Natural killer cell (primary cell): ENCODE results near the gene SMARCC1. TPM values are rescaled to one million over a fixed set of nuclear protein-coding genes. Genes with fewer than 3 reads are reported as not detected.
"Not testable (repeated sequence)": the region's sequence is repeated elsewhere in the genome, so short reads cannot be mapped to it uniquely, and the experiment has no call there.

Experiments
- ATAC-seq, 3 donors: fragments of 150-1000 bp in 2 of 3; fragments of 200-7000 bp in 1 of 3; cut with Tn5 transposase; 1 replicate in 1 of 3; 2 replicates in 2 of 3; pipeline ENCODE4 v1.10.0; 2021; ENCODE audit warnings: mild to moderate bottlenecking in 2 of 3, moderate library complexity in 2 of 3
- DNase-seq, 2 donors: peaks; one replicate each; pipeline versions ENCODE4 v3.0.0 to v3.0.0-alpha.2; 2013 to 2021; ENCODE audit warnings: mixed read lengths in 1 of 2
- H3K27ac ChIP-seq: one replicate; pipeline ENCODE4 v1.5.1; 2013; ENCODE audit warnings: mild to moderate bottlenecking, low read length
- H3K27me3 ChIP-seq: one replicate; pipeline ENCODE4 v1.6.1; 2013; ENCODE audit warnings: low read length; ENCODE audit not compliant: control insufficient read depth, insufficient read depth
- H3K36me3 ChIP-seq: one replicate; pipeline ENCODE4 v1.6.1; 2013; ENCODE audit warnings: low read length; ENCODE audit not compliant: control insufficient read depth, insufficient read depth
- H3K4me1 ChIP-seq: one replicate; pipeline ENCODE4 v1.6.1; 2013; ENCODE audit warnings: low read length; ENCODE audit not compliant: control insufficient read depth, insufficient read depth
- H3K4me3 ChIP-seq: one replicate; pipeline ENCODE4 v1.5.1; 2013; ENCODE audit warnings: low read length
- H3K9me3 ChIP-seq: one replicate; pipeline ENCODE4 v1.6.1; 2013; ENCODE audit warnings: low read length; ENCODE audit not compliant: control insufficient read depth, insufficient read depth
- H3K27ac Mint-ChIP-seq, 2 donors: one replicate each; pipeline ENCODE4 v1.8.0; 2022; ENCODE audit warnings: mild to moderate bottlenecking in 2 of 2, mixed read lengths in 2 of 2, moderate library complexity in 1 of 2
- H3K27me3 Mint-ChIP-seq, 2 donors: one replicate each; pipeline ENCODE4 v1.8.0; 2022; ENCODE audit warnings: low read depth in 2 of 2, mixed read lengths in 2 of 2
- H3K36me3 Mint-ChIP-seq: one replicate; pipeline ENCODE4 v1.8.0; 2022; ENCODE audit warnings: mixed read lengths
- H3K4me1 Mint-ChIP-seq, 2 donors: one replicate each; pipeline ENCODE4 v1.8.0; 2022; ENCODE audit warnings: mixed read lengths in 2 of 2
- H3K4me3 Mint-ChIP-seq: one replicate; pipeline ENCODE4 v1.8.0; 2022; ENCODE audit warnings: mild to moderate bottlenecking, moderate library complexity, mixed read lengths
- H3K9me3 Mint-ChIP-seq, 2 donors: one replicate each; pipeline ENCODE4 v1.8.0; 2022; ENCODE audit warnings: mixed read lengths in 2 of 2
- WGBS: methylation state at CpG from one replicate; pipeline ENCODE4 v1.1.7; 2013; ENCODE audit warnings: missing lambda C conversion rate; ENCODE audit not compliant: insufficient coverage; 5-methylcytosine and 5-hydroxymethylcytosine counted together
- intact Hi-C: fragments of 100-400 bp; cut with micrococcal nuclease; formaldehyde crosslinking; loops from one replicate; pipeline ENCODE4 v1.14.2; 2022
- total RNA-seq, 4 donors: library from RNA; stranded (reverse); fragments of 120-200 nt in 1 of 4; gene quantifications; one replicate each; pipeline versions ENCODE4 v1.2.3 to v1.2.4, GENCODE V29; 2013 to 2022
- TF ChIP-seq, protein P1 (sequence below): fragments of 200-600 bp; IDR thresholded peaks from one replicate; pipeline ENCODE4 v1.8.0; 2022; ENCODE audit warnings: antibody characterized with exemption

Gene SMARCC1
- total RNA-seq, 3 donors from 2014 or later (not counting 1 experiment from before 2014, with no cell fraction given): 96.1 to 108 (median 102) TPM

DNA sequence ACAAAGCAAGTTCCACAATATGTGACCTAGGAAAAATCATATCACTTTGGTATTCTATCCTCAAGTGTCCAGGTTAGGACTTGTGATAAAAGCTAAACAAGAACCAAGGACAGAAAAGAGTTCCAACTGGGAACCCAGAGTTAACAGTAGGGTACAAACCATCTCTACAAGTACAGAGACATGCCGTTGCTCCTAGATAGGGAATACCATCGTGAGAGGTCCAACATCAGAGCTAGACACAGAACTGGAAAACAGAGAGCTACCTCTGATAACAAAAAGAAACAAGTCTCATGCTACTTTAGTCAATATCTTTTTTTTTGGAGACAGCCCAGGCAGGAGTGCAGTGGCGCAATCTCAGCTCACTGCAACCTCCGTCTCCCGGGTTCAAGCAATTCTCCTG lies 37.8 kb downstream of the SMARCC1 start:
- 96% methylated on average over 5 of the region's 5 CpGs for WGBS
- Mint-ChIP-seq H3K27ac (no peak overlapping the region), H3K9me3 (no peaks in the 10 kb centered on the region), H3K4me1 (peaks cover 19 to 27% of the 10 kb centered on the region in 2 donors), H3K36me3 (no peaks in the 10 kb centered on the region), H3K4me3 (no peak overlapping the region), H3K27me3 (no peaks in the 10 kb centered on the region)
- Histone ChIP-seq H3K27me3 (no peaks in the 10 kb centered on the region), H3K36me3 (peaks cover 26% of the 10 kb centered on the region), H3K4me3 (no peak overlapping the region), H3K9me3 (no peaks in the 10 kb centered on the region), H3K4me1 (peaks cover 4% of the 10 kb centered on the region), H3K27ac (no peak overlapping the region)
- DNase-seq: no peak
- intact Hi-C loops: no loop called here
- TF ChIP-seq, protein P1, sequence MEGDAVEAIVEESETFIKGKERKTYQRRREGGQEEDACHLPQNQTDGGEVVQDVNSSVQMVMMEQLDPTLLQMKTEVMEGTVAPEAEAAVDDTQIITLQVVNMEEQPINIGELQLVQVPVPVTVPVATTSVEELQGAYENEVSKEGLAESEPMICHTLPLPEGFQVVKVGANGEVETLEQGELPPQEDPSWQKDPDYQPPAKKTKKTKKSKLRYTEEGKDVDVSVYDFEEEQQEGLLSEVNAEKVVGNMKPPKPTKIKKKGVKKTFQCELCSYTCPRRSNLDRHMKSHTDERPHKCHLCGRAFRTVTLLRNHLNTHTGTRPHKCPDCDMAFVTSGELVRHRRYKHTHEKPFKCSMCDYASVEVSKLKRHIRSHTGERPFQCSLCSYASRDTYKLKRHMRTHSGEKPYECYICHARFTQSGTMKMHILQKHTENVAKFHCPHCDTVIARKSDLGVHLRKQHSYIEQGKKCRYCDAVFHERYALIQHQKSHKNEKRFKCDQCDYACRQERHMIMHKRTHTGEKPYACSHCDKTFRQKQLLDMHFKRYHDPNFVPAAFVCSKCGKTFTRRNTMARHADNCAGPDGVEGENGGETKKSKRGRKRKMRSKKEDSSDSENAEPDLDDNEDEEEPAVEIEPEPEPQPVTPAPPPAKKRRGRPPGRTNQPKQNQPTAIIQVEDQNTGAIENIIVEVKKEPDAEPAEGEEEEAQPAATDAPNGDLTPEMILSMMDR: no peak
- no peak for ATAC-seq

DNA sequence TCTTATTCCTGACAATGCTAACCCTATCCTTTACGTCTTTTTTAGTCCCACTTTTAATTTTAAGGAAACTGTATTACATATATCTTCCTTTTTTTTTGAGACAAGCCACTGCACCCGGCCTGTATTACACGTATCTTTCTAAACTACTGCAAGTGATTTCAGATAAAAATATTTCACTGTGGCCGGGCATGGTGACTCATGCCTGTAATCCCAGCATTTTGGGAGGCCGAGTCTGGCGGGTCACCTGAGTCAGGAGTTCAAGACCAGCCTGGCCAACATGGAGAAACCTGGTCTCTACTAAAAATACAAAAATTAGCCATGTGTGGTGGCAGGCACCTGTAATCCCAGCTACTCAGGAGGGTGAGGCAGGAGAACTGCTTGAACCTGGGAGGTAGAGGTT lies 38.3 kb downstream of the SMARCC1 start:
- ATAC-seq, H3K9me3 ChIP-seq, H3K27ac ChIP-seq, H3K27ac Mint-ChIP-seq, H3K27me3 ChIP-seq, H3K4me3 Mint-ChIP-seq, intact Hi-C loops, DNase-seq, H3K27me3 Mint-ChIP-seq, H3K4me3 ChIP-seq, H3K9me3 Mint-ChIP-seq, H3K36me3 Mint-ChIP-seq, H3K4me1 ChIP-seq: not testable (repeated sequence)
- H3K4me1 Mint-ChIP-seq: peaks cover 19 to 30% of the 10 kb centered on the region in 2 donors
- peaks cover 26% of the 10 kb centered on the region for H3K36me3 ChIP-seq
- WGBS: 87% methylated on average over 6 of the region's 6 CpGs

DNA sequence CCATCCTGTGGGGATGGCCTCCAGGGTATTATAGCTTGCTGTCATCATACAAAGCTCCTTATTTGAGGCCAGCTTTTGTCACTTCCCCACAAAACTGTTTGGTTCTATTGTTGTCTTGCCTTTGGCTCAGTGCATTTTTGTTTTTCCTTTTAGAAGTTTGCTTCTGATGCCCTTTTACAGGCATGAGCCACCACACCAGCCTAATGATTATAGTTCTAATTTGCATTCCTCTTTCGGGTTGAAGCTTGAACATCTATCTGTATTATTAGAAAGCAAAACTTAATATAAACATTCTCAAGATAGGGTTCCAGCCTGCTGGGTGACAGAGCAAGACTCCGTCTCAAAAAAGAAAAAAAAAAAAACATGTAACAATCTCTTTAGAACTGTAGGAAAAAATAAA lies 39.8 kb downstream of the SMARCC1 start:
- Mint-ChIP-seq H3K4me1 (peaks cover 19 to 30% of the 10 kb centered on the region in 2 donors), H3K36me3 (no peaks in the 10 kb centered on the region), H3K4me3 (no peak overlapping the region), H3K9me3 (no peaks in the 10 kb centered on the region), H3K27ac (peak overlapping the region; percentile 41 to 52), H3K27me3 (no peaks in the 10 kb centered on the region)
- Histone ChIP-seq H3K4me1 (peaks cover 4% of the 10 kb centered on the region), H3K36me3 (peaks cover 32% of the 10 kb centered on the region), H3K27ac (no peak overlapping the region), H3K9me3 (no peaks in the 10 kb centered on the region), H3K4me3 (no peak overlapping the region), H3K27me3 (no peaks in the 10 kb centered on the region)
- TF ChIP-seq, protein P1: no peak
- intact Hi-C loops: no loop called here
- DNase-seq (no peak), ATAC-seq (no peak)
- WGBS: 78% methylated on average over 1 of the region's 2 CpGs

DNA sequence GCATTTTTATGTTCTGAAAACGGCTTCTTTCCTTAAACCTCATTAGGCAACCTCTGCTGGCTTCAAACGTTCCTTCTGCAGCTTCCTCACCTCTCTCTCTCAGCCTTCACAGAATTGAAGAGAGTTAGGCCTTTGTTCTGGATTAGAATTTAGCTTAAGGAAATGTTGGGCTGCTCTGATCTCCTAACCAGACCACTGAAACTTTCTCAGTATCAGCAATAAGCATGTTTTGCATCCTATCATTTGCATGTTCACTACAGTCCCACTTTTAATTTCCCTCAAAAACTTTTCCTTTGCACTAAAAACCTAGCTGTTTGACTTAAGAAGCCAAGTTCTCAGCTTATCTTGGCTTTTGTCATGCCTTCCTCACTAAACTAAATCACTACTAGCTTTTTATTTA lies 49.5 kb downstream of the SMARCC1 start:
- no peak for DNase-seq
- Mint-ChIP-seq H3K4me3 (no peak overlapping the region), H3K27ac (peak overlapping the region; percentile 3 to 56), H3K9me3 (no peaks in the 10 kb centered on the region), H3K27me3 (no peaks in the 10 kb centered on the region), H3K36me3 (peaks cover 7% of the 10 kb centered on the region), H3K4me1 (peaks cover 0 to 10% of the 10 kb centered on the region in 2 donors)
- no peaks in the 10 kb centered on the region for H3K27me3 ChIP-seq
- H3K9me3 ChIP-seq: no peaks in the 10 kb centered on the region
- 83% methylated on average over 2 of the region's 2 CpGs for WGBS
- ATAC-seq: no peak
- intact Hi-C loops: no loop called here
- peaks cover 70% of the 10 kb centered on the region for H3K36me3 ChIP-seq
- TF ChIP-seq, protein P1: no peak
- H3K27ac ChIP-seq: no peak overlapping the region
- no peaks in the 10 kb centered on the region for H3K4me1 ChIP-seq
- no peak overlapping the region for H3K4me3 ChIP-seq
